Measurements from ENCODE around the gene CHDH.

The CHDH gene

GRCh38 chr3:53823956-53824657, 22.1 kb downstream of the CHDH start:
- TF ChIP-seq, protein P1, sequence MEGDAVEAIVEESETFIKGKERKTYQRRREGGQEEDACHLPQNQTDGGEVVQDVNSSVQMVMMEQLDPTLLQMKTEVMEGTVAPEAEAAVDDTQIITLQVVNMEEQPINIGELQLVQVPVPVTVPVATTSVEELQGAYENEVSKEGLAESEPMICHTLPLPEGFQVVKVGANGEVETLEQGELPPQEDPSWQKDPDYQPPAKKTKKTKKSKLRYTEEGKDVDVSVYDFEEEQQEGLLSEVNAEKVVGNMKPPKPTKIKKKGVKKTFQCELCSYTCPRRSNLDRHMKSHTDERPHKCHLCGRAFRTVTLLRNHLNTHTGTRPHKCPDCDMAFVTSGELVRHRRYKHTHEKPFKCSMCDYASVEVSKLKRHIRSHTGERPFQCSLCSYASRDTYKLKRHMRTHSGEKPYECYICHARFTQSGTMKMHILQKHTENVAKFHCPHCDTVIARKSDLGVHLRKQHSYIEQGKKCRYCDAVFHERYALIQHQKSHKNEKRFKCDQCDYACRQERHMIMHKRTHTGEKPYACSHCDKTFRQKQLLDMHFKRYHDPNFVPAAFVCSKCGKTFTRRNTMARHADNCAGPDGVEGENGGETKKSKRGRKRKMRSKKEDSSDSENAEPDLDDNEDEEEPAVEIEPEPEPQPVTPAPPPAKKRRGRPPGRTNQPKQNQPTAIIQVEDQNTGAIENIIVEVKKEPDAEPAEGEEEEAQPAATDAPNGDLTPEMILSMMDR (IDR thresholded peaks at IDR 0.05; ENCODE audit: insufficient read depth, low read length, missing control alignments), result no peak
- CTCF ChIA-PET, result no interaction called here

GRCh38 chr3:53823026-53823955, 22.9 kb downstream of the CHDH start:
- TF ChIP-seq, protein P1 (IDR thresholded peaks at IDR 0.05; ENCODE audit: insufficient read depth, low read length, missing control alignments), result no peak
- no peak overlapping the region for H3K4me3 ChIP-seq (ENCODE audit: low read depth, low read length)
- POLR2A ChIA-PET, result no interaction called here
- CTCF ChIA-PET, result no interaction called here
- no peak for DNase-seq (ENCODE audit: low read depth, low spot score)

More at GRCh38 chr3:53823956-53824657, 22.1 kb downstream of the CHDH start:
- DNase-seq (ENCODE audit: low read depth, low spot score), result no peak
- H3K4me3 ChIP-seq (ENCODE audit: low read depth, low read length), result no peak overlapping the region
- POLR2A ChIA-PET, result no interaction called here

- ChIA-PET CTCF (no interaction called here), POLR2A (no interaction called here)
- no peak for DNase-seq (ENCODE audit: low read depth, low spot score)
- no peak overlapping the region for H3K4me3 ChIP-seq (ENCODE audit: low read depth, low read length)
- TF ChIP-seq, protein P1 (IDR thresholded peaks at IDR 0.05; ENCODE audit: insufficient read depth, low read length, missing control alignments), result no peak
Measured at GRCh38 chr3:53822331-53822741, 23.9 kb downstream of the CHDH start.

DNA sequence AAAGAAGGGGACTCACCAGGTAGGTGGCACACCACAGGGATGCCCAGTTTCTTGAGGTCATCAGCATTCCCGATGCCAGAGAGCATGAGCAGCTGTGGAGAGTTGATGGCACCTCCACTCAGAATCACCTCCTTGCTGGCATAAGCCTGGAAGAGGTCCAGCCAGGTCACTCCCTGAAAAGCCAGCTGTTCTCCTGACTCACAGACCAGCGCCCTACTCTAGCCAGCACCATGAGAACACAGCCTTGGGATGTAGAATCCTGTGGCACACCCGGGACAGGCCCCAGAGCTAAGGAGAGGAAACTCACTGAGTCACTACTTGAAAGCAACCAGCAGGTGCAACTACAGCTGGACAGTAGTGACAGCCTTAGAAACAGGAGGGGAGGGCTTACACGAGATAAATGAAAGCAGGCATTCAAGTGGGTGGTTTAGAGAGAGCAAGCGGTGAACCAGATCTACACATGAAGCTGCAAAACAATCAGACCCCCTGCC, 24.5 kb downstream of the CHDH start:
- no peak for DNase-seq (ENCODE audit: low read depth, low spot score)
- POLR2A ChIA-PET, result no interaction called here
- no peak overlapping the region for H3K4me3 ChIP-seq (ENCODE audit: low read depth, low read length)
- CTCF ChIA-PET, result no interaction called here
- TF ChIP-seq, protein P1 (IDR thresholded peaks at IDR 0.05; ENCODE audit: insufficient read depth, low read length, missing control alignments), result no peak

DNA sequence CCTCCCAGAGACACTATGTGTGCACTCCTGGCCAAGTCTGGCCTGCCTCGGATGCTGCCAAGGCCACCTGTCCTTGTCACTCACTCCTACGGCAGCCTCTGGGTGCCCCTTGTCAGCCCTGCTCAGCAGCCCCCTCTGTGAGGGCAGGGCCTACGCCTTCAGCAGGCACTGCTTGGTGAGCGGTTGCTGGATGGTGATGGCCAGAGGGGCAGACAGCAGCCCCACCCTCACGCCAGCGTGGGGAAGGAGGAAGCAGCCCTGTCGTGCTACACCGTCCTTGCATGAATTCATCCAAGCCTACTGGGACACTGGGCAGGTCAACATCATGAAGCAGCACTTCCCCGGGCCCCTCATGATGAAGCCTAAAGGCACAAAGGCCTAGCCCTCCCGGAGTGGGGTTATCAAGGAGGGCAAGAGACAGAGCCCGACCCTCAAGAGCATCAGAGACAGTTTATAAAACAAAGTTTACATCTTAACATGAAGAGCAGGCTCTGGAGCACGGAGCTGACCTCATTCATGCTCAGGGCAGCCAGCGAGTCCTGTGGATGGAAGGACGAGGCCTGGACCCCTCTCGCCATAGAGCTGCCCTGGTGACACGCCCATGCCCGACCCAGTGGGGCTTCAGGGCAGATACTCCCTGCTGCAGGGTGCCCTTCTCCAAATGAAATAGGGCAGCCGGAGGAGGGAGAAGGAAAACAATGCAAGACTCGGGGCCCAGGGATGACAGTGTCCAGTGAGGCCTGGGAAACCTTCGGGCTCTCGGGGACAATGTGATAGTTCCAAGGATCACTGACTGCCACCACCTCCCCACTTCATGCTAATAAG, 25.3 kb downstream of the CHDH start:
- H3K4me3 ChIP-seq (ENCODE audit: low read depth, low read length), result no peak overlapping the region
- DNase-seq (ENCODE audit: low read depth, low spot score), result no peak
- POLR2A ChIA-PET, result no interaction called here
- CTCF ChIA-PET, result no interaction called here
- TF ChIP-seq, protein P1 (IDR thresholded peaks at IDR 0.05; ENCODE audit: insufficient read depth, low read length, missing control alignments), result no peak

Data from AG04449 (cell line).